ENCODE results near the gene SELENOO. TPM values are rescaled to one million over a fixed set of nuclear protein-coding genes. Genes with fewer than 3 reads are reported as not detected.
"Not testable (repeated sequence)": the region's sequence is repeated elsewhere in the genome, so short reads cannot be mapped to it uniquely, and the experiment has no call there.

Gene SELENOO
- polyA plus RNA-seq, 4 donors: 14.9 to 26.2 (median 17.1) TPM

GRCh38 chr22:50197856-50198623, 2.8 kb upstream of the SELENOO start:
- no peak for DNase-seq (ENCODE audit: low read depth in 4 of 4, low spot score in 3 of 4)

GRCh38 chr22:50198624-50199017, 2.2 kb upstream of the SELENOO start:
- DNase-seq (ENCODE audit: low read depth in 4 of 4, low spot score in 3 of 4): no peak

GRCh38 chr22:50199251-50199721, 1.5 kb upstream of the SELENOO start:
- DNase-seq (ENCODE audit: low read depth in 4 of 4, low spot score in 3 of 4): no peak

DNA sequence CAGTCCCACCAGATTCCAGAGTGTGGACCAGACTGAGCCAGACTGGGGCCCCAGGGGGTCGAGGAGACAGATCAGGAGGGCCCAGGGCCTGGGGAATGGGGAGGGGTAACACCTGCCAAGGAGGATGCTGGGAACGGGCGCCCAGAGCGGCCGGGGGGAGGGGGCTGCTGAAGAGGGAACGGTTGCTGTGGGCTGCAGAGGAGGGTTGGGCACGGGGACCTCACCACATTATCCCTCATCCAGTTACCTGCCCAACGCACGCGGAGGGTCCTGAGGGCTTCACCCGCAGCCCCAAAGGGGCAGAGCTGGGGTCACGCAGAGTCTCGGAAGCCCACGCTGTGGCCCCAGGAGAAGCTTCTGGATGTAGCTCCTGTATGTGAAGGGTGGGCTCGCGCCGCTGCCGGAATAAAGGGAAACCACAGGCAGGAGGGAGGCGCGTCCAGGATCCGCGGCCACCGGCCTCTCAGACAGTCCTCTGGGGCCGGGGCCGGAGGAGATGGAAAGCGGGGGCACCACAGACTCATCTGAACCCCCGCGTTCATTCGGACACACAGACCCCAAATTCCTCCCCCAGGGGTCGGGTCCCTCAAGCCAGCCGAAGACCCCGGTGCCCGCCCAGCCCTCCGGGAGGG, 866 bp upstream of the SELENOO start:
- no peak for DNase-seq (ENCODE audit: low read depth in 4 of 4, low spot score in 3 of 4)

DNA sequence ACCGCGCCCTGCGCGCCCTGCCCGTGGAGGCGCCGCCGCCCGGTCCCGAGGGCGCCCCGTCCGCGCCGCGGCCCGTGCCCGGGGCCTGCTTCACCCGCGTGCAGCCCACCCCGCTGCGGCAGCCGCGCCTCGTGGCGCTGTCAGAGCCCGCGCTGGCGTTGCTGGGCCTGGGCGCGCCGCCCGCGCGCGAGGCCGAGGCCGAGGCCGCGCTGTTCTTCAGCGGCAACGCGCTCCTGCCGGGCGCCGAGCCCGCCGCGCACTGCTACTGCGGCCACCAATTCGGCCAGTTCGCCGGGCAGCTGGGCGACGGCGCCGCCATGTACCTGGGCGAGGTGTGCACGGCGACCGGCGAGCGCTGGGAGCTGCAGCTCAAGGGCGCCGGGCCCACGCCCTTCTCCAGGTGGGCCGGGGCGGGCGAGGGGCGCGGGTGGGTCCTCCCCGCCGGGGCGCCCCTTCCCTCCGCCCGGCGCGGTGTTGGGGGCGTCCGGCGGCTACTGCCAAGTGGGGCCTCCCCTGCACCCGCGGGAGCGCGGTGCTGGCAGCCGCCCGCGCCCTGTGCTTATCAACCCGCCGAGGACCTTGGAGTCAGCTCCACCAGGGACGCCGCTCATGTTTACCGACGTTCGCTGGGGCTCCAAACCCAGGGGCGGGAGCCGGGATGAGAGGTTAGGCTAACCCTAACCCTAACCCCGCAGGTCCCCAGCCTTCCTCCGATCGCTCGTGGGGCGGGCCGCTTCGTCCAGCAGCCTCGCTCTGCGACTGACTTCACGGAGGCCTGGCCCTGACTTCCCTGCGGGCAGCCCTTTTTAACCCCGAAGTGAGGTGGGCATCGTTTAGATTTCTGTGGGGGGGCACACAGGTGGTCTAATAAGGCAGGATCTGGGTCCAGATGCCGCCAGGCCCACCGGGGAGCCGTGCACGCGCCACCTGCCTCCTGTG, 649 bp downstream of the SELENOO start:
- DNase-seq (ENCODE audit: low read depth in 4 of 4, low spot score in 3 of 4): no peak

GRCh38 chr22:50202130-50202666, 1.4 kb downstream of the SELENOO start:
- no peak for DNase-seq (ENCODE audit: low read depth in 4 of 4, low spot score in 3 of 4)

DNA sequence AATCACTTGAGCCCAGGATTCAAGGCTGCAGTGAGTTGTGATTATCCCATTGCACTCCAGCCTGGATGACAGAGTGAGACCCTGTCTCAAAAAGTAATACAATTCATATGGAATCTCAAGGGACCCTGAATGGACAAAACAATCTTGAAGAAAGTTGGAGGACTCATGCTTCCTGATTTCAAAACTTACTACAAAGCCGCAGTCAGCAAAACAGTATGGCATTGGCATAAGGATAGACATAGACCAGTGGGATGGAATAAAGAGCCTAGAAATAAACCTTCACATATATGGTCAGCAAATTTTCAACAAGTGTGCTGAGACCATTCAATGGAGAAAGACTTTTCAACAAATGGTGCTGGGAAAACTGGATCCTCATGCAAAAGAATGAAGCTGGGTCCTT, 2.5 kb downstream of the SELENOO start:
- DNase-seq (ENCODE audit: low read depth in 4 of 4, low spot score in 3 of 4): no peak

DNA sequence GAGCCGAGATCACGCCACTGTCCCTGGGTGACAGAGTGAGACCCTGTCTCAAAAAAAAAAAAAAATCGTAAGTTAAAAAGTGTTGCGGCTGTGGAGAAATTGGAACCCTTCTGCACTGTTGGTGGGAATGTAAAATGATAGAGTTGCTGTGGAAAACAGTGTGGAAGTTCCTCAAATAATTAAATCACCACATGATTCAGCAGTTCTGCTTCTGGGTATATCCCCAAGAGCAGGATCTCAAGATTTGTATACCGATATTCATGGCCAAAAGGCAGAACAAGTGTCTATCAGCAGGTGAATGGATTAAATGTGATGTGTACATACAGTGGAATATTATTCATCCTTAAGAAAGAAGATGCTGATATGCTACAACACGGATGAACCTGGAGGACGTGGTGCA, 3.8 kb downstream of the SELENOO start:
- DNase-seq (ENCODE audit: low read depth in 4 of 4, low spot score in 3 of 4): no peak

GRCh38 chr22:50204998-50205397, 4.2 kb downstream of the SELENOO start:
- not testable (repeated sequence) for DNase-seq (ENCODE audit: low read depth in 4 of 4, low spot score in 3 of 4)

DNA sequence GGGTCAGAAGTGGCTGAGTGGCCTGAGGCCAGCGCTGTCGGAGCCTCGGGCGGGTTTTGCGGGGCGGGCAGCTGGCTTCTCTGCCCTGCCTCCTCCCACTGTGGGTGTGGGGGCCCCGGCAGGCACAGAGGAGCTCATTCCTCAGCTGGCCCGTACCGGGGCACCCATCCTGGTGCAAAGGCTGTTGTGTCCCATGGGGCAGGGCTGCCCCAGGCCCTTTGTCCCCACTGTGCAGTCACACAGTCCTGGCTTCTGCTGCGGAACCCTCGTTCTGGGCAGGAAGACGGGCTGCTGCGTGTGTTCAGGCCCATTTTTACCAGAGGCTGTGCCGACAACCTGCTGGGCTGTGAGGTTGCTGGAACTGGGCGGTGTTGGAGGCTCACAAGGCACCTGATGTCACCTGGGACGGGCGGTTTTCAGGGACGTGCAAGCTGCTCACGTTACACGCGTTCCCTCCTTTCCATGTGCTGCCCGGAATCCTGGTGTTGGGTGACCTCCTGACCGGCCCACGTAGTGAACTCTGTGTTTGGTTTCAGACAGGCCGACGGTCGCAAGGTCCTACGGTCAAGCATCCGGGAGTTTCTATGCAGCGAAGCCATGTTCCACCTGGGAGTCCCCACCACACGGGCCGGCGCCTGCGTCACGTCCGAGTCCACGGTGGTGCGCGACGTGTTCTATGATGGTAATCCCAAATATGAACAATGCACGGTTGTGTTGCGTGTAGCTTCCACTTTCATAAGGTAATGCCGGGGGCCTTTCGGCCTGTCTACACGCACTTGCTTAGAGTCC, 5.2 kb downstream of the SELENOO start:
- no peak for DNase-seq (ENCODE audit: low read depth in 4 of 4, low spot score in 3 of 4)

DNA sequence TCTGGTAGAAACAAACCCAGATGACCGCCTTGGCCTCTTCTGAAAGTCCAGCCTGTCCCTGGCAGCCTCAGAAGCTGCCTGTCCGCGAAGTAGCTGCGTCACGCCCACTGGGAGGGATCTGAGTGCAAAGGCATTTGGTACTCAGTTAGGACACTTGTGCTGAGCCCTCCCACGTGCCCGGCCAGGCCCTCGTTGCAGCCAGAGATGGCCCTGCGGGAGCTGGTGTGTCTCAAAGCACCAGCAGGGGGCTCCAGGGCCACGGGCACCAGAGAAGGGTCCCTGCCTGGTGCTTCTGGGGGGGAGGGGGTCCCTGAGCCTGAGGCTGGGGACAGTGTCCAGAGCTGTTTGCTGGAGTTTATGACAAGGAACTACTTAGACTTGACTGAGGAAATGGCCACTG, 5.8 kb downstream of the SELENOO start:
- DNase-seq (ENCODE audit: low read depth in 4 of 4, low spot score in 3 of 4): no peak

- DNase-seq (ENCODE audit: low read depth in 4 of 4, low spot score in 3 of 4): no peak
Measured at GRCh38 chr22:50207383-50208140, 6.8 kb downstream of the SELENOO start.

GRCh38 chr22:50208430-50208938, 7.7 kb downstream of the SELENOO start:
- no peak for DNase-seq (ENCODE audit: low read depth in 4 of 4, low spot score in 3 of 4)

DNA sequence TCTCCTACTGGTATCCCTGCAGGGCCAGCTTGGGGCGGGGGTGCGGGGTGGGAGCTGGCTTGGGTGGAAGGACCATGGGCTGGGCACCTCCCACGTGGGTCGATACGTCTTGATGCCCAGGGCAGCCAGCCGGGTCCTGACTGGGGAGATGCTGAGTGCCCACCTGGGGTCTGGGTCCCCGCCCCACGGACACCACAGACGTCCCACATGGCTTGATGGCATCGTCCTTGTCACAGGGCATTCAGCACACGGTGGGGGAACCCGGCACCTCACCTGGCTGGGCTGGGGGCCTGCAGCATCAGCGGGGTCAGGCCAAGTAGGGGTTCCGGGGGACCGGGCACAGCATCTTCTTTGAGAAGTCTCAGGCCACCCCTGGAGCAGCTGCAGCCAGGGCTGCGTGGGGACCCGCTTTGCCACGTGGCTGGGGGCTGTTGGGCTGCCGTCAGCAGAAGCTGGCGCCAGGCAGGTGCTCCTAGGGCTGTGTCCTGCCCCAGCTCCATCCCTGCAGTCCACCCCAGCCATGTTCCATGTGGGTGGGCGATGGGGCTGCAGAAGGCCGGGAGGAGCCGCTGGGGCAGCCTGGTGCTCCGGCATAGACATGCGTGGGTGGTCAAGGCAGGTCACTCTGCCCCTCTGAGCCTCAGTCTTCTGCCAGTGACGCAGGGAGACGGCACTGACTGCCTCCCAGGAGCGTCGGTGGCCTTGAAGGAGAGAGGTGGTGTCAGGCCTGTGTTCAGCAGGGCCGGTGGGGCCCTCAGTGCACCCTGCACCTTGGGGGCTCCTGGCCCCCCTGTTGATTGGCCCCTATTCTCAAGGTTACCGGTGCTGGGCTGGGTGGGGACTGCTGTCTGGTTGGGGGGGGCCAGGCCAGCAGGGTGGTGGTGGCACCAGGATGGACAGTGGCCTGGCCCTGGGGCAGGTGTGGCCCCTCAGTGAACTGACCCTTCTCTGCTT, 8.4 kb downstream of the SELENOO start:
- DNase-seq (ENCODE audit: low read depth in 4 of 4, low spot score in 3 of 4): no peak

GRCh38 chr22:50209893-50210292, 9.1 kb downstream of the SELENOO start:
- DNase-seq (ENCODE audit: low read depth in 4 of 4, low spot score in 3 of 4): no peak

DNA sequence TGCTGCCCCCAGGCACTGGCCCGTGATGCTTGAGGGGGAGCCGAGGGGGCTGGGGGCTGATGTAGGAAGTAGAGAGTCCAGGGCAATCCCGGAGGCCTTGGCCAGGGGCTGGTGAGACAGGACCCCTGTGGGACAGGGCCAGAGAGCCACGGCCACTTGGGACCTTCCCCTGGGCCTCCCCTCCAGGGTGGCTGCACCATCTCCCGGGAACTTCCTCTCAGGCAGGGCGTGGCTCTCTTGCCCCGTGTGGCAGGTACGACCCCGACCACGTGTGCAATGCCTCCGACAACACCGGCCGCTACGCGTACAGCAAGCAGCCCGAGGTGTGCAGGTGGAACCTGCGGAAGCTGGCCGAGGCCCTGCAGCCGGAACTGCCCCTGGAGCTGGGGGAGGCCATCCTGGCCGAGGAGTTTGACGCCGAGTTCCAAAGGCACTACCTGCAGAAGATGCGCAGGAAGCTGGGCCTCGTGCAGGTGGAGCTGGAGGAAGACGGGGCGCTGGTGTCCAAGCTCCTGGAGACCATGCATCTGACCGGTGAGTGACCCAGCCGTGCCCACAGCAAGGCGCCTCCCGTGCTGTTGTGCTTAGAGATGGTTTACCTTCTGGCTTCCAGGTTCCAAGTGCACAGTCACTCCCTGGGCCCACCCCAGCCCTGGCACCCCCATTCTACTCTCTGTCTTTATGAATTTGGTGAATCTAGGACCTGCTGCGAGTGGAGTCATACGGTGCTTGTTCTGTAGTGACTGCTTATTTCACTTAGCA, 9.7 kb downstream of the SELENOO start:
- no peak for DNase-seq (ENCODE audit: low read depth in 4 of 4, low spot score in 3 of 4)

DNA sequence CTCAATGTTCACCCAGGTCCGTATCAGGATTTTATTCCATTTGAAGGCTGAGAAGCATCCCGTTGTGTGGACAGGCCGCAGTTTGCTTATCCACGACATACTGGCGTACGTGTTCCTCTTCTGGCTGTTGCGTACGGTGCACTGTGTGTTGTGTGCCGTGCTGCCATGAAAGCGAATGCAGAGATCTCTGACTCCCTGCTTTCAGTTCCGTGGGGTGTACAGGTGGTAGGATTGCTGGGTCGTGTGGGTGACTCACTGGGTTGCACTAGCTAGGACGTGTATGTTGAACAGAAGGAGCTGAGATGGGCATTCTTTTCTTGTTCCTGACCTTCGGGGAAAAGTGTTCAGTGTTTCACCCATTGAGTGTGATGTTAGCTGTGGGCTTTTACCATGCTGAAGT, 10.3 kb downstream of the SELENOO start:
- DNase-seq (ENCODE audit: low read depth in 4 of 4, low spot score in 3 of 4): no peak

Measured in right renal pelvis (tissue), 4 donors.